ENCODE results near the gene ATP10B.

GRCh38 chr5:160799184-160799583, 52.8 kb downstream of the ATP10B start:
- TF ChIP-seq FOXK2 (IDR thresholded peaks at IDR 0.05) (no peak), POLR2AphosphoS5 (IDR thresholded peaks at IDR 0.05; ENCODE audit: low read depth, low read length) (no peak), EZH2 (conservative IDR thresholded peaks at IDR 0.05; ENCODE audit: low read depth, low read length) (no peak), E2F1 (CRISPR knock-in tag; IDR thresholded peaks at IDR 0.05) (no peak), ZNF609 (CRISPR knock-in tag; IDR thresholded peaks at IDR 0.05; ENCODE audit: borderline replicate concordance) (no peak), KAT8 (CRISPR knock-in tag; IDR thresholded peaks at IDR 0.05) (no peak), ZNF549 (CRISPR knock-in tag; IDR thresholded peaks at IDR 0.05) (no peak), ZBTB21 (CRISPR knock-in tag; IDR thresholded peaks at IDR 0.05) (no peak)
